Skin epidermis (tissue), 12 donors: ENCODE measurements around the gene PCDHA9.
"Not testable (repeated sequence)": the region's sequence is repeated elsewhere in the genome, so short reads cannot be mapped to it uniquely, and the experiment has no call there.

Experiments used
- H3K27ac ChIP-seq, 21 experiments: fragments of 200-600 bp; sonication (generic) in 11 of 21; one replicate each; pipeline ENCODE4 v1.5.0; 2020; ENCODE audit warnings: mild to moderate bottlenecking in 3 of 21, inconsistent platforms in 2 of 21, moderate library complexity in 2 of 21
- H3K4me3 ChIP-seq, 7 experiments: fragments of 200-600 bp; sonication (generic) in 2 of 7; one replicate each; pipeline ENCODE4 v1.5.0; 2020; ENCODE audit warnings: inconsistent platforms in 2 of 7, mild to moderate bottlenecking in 2 of 7, moderate library complexity in 1 of 7

Gene PCDHA9

DNA sequence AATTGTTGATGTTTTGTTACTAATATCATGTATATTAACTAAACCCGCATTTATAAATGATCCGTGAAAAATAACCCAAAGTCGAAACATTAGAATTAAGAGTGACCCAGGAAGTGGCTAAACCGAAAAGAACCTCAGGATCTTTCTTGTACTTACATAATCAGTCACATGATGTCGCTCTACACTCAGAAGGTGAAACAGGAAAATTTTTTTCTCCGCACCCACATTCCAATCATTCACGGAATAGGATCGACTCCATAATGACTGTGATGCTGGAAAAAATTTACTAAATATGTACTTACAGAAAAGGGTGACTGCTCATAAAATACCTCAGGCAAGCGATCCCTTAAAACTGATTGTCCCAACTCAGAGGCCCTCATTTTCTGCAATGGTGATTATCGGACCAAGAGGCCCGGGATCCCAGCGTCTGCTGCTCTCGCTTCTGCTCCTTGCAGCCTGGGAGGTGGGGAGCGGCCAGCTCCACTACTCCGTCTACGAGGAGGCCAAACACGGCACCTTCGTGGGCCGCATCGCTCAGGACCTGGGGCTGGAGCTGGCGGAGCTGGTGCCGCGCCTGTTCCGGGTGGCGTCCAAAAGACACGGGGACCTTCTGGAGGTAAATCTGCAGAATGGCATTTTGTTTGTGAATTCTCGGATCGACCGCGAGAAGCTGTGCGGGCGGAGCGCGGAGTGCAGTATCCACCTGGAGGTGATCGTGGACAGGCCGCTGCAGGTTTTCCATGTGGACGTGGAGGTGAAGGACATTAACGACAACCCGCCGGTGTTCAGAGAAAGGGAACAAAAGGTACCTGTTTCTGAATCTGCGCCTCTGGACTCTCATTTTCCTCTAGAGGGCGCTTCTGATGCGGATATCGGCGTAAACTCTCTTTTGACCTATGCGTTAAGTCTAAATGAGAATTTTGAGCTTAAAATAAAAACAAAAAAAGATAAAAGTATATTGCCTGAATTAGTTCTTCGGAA lies 27.2 kb downstream of the PCDHA9 start, which contains the start of gene PCDHA12:
PCDHA12 (plus strand) TSS at position 224 of the 981 bp plus-strand sequence; CDS start at position 389, 165 bp downstream.
- no peak within 1 kb of the TSS for H3K4me3 ChIP-seq
- no peak within 1 kb of the TSS for H3K27ac ChIP-seq

GRCh38 chr5:140876541-140877261 lies 28.5 kb downstream of the PCDHA9 start:
- not testable (repeated sequence) for H3K27ac ChIP-seq, H3K4me3 ChIP-seq

- Histone ChIP-seq H3K4me3 (no peak overlapping the region), H3K27ac (no peak overlapping the region)
Measured at GRCh38 chr5:140877262-140877581, 29.0 kb downstream of the PCDHA9 start.

DNA sequence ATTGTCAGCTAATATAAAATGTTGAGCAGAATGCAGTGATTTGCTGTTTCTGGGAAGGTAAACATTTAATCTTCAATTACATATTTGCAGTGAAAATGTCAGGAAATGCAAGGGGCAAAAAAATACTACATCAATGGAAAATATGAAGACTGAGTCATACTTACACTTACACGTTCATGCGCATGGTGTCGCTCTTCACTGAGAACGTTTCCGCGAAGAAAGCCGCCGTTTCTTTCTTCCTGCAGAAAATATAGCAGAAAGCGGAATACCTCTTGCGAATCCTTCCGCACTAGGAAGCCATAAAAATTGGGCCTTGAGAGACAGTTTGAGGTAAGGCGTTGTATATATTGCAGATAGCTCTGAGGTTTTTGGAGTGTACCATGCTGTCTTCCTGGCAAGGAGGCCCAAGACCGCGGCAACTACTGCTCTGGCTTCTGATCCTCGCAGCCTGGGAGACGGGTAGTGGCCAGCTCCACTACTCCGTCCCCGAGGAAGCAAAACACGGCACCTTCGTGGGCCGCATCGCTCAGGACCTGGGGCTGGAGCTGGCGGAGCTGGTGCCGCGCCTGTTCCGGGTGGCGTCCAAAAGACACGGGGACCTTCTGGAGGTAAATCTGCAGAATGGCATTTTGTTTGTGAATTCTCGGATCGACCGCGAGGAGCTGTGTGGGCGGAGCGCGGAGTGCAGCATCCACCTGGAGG lies 33.9 kb downstream of the PCDHA9 start, which contains the start of gene PCDHA13:
PCDHA13 (plus strand) TSS at position 236 of the 702 bp plus-strand sequence; CDS start at position 381, 145 bp downstream.
- no peak within 1 kb of the TSS for H3K4me3 ChIP-seq
- no peak within 1 kb of the TSS for H3K27ac ChIP-seq

- Histone ChIP-seq H3K4me3 (no peak overlapping the region), H3K27ac (no peak overlapping the region)
Measured at GRCh38 chr5:140882591-140882899, 34.4 kb downstream of the PCDHA9 start.

- H3K27ac ChIP-seq = no peak overlapping the region
- no peak overlapping the region for H3K4me3 ChIP-seq
Measured at GRCh38 chr5:140883373-140883772, 35.2 kb downstream of the PCDHA9 start.

- H3K27ac ChIP-seq = no peak overlapping the region
- no peak overlapping the region for H3K4me3 ChIP-seq
Measured at GRCh38 chr5:140883927-140884697, 35.9 kb downstream of the PCDHA9 start.
